ENCODE measurements around the gene EFHC1.
"Not testable (repeated sequence)": the region's sequence is repeated elsewhere in the genome, so short reads cannot be mapped to it uniquely, and the experiment has no call there.

Gene EFHC1

DNA sequence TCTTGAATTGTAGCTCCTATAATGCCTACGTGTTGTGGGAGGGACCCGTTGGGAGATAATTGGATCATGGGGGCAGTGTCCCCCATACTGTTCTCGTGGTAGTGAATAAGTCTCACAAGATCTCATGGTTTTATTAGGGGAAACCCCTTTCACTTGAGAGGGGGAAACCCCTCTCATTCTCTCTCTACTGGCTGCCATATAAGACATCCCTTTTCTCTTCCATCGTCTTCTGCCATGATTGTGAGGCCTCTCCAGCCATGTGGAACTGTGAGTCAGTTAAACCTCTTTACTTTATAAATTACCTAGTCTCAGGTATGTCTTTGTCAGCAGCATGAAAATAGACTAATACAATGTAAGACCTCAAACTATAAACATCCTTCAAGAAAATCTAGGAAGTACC, 35.1 kb upstream of the EFHC1 start:
- H3K27me3 ChIP-seq (ENCODE audit: low read length), result no peaks in the 10 kb centered on the region
- no peaks in the 10 kb centered on the region for H3K9me2 ChIP-seq (replicated peaks; ENCODE audit: insufficient read depth, low read length)
- TF ChIP-seq EZH2phosphoT487 (conservative IDR thresholded peaks at IDR 0.05; ENCODE audit: low read length), result no peak
- TF ChIP-seq, protein P1, sequence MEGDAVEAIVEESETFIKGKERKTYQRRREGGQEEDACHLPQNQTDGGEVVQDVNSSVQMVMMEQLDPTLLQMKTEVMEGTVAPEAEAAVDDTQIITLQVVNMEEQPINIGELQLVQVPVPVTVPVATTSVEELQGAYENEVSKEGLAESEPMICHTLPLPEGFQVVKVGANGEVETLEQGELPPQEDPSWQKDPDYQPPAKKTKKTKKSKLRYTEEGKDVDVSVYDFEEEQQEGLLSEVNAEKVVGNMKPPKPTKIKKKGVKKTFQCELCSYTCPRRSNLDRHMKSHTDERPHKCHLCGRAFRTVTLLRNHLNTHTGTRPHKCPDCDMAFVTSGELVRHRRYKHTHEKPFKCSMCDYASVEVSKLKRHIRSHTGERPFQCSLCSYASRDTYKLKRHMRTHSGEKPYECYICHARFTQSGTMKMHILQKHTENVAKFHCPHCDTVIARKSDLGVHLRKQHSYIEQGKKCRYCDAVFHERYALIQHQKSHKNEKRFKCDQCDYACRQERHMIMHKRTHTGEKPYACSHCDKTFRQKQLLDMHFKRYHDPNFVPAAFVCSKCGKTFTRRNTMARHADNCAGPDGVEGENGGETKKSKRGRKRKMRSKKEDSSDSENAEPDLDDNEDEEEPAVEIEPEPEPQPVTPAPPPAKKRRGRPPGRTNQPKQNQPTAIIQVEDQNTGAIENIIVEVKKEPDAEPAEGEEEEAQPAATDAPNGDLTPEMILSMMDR (IDR thresholded peaks at IDR 0.05; ENCODE audit: insufficient read depth, low read length, poor library complexity, severe bottlenecking), result no peak
- peaks cover 7% of the 10 kb centered on the region; the same call in 1 of the 2 replicates for H3K79me2 ChIP-seq (ENCODE audit: insufficient read depth, low read length)
- no peak overlapping the region for H2AFZ ChIP-seq (ENCODE audit: low read depth, low read length, severe bottlenecking)
- no peak overlapping the region for H3K4me3 ChIP-seq (ENCODE audit: insufficient read depth, low read length, poor library complexity, severe bottlenecking)
- no peak overlapping the region for H3K9ac ChIP-seq (ENCODE audit: low read length)
- no peak overlapping the region for H3K4me2 ChIP-seq (ENCODE audit: low read depth, low read length, poor library complexity, severe bottlenecking)
- H3K9me3 ChIP-seq (ENCODE audit: insufficient read depth, low read length), result no peaks in the 10 kb centered on the region
- H3K27ac ChIP-seq (ENCODE audit: low read depth, low read length), result no peak overlapping the region
- peaks cover 21% of the 10 kb centered on the region for H3F3A ChIP-seq (ENCODE audit: insufficient read depth)
- H4K20me1 ChIP-seq (ENCODE audit: low read depth, low read length), result no peaks in the 10 kb centered on the region
- H3K36me3 ChIP-seq (ENCODE audit: low read length), result peaks cover 10% of the 10 kb centered on the region

DNA sequence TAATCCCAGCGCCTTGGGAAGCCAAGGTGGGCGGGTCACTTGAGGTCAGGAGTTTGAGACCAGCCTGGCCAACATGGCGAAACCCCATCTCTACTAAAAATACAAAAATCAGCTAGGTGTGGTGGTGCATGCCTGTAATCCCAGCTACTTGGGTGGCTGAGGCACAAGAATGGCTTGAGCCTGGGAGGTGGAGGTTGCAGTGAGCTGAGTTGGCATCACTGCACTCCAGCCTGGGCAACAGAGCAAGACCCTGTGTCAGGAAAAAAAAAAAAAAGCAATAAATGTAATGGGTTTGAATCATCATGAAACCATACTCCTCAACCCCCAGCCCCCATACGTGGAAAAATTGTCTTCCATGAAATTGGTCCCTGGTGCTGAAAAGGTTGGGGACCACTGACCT, 32.0 kb upstream of the EFHC1 start:
- H3K4me3 ChIP-seq (ENCODE audit: insufficient read depth, low read length, poor library complexity, severe bottlenecking); H3K9me3 ChIP-seq (ENCODE audit: insufficient read depth, low read length); H3K27me3 ChIP-seq (ENCODE audit: low read length); H3K9ac ChIP-seq (ENCODE audit: low read length); H3K27ac ChIP-seq (ENCODE audit: low read depth, low read length); H3K79me2 ChIP-seq (ENCODE audit: insufficient read depth, low read length); H4K20me1 ChIP-seq (ENCODE audit: low read depth, low read length); H3K9me2 ChIP-seq (replicated peaks; ENCODE audit: insufficient read depth, low read length); H3K4me2 ChIP-seq (ENCODE audit: low read depth, low read length, poor library complexity, severe bottlenecking); H2AFZ ChIP-seq (ENCODE audit: low read depth, low read length, severe bottlenecking); H3K36me3 ChIP-seq (ENCODE audit: low read length): not testable (repeated sequence)
- H3F3A ChIP-seq (ENCODE audit: insufficient read depth), result peaks cover 24% of the 10 kb centered on the region

DNA sequence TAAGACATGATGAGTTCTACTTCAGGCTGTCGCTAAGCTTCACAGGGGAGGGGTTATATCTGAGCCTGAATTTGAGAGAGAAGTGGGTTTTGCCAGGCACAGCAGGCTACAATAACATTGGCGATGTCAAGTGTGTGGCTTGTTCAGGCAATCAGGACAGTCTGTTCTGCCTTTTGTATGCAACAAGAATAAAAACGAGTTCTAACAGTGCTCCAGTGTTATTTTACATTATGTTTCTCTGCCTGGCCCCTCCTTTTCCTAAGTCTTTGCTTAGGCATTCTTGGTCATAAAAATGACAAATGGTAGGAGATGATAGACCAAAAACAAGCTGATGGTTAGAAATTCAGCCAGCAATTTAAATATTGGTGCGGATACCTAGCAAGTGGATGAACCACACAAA, 31.4 kb upstream of the EFHC1 start:
- H3K79me2 ChIP-seq (ENCODE audit: insufficient read depth, low read length), result no peaks in the 10 kb centered on the region
- H2AFZ ChIP-seq (ENCODE audit: low read depth, low read length, severe bottlenecking), result no peak overlapping the region
- H4K20me1 ChIP-seq (ENCODE audit: low read depth, low read length), result no peaks in the 10 kb centered on the region
- no peaks in the 10 kb centered on the region for H3K9me3 ChIP-seq (ENCODE audit: insufficient read depth, low read length)
- no peak overlapping the region for H3K9ac ChIP-seq (ENCODE audit: low read length)
- peak overlapping the region; percentile 80; the same call in 1 of the 2 replicates for H3K27ac ChIP-seq (ENCODE audit: low read depth, low read length)
- H3K4me3 ChIP-seq (ENCODE audit: insufficient read depth, low read length, poor library complexity, severe bottlenecking), result no peak overlapping the region
- H3K9me2 ChIP-seq (replicated peaks; ENCODE audit: insufficient read depth, low read length), result no peaks in the 10 kb centered on the region
- TF ChIP-seq, protein P1 (IDR thresholded peaks at IDR 0.05; ENCODE audit: insufficient read depth, low read length, poor library complexity, severe bottlenecking), result no peak
- no peak for TF ChIP-seq EZH2phosphoT487 (conservative IDR thresholded peaks at IDR 0.05; ENCODE audit: low read length)
- no peaks in the 10 kb centered on the region for H3K27me3 ChIP-seq (ENCODE audit: low read length)
- H3F3A ChIP-seq (ENCODE audit: insufficient read depth), result peaks cover 24% of the 10 kb centered on the region
- H3K36me3 ChIP-seq (ENCODE audit: low read length), result no peaks in the 10 kb centered on the region
- H3K4me2 ChIP-seq (ENCODE audit: low read depth, low read length, poor library complexity, severe bottlenecking), result no peak overlapping the region

DNA sequence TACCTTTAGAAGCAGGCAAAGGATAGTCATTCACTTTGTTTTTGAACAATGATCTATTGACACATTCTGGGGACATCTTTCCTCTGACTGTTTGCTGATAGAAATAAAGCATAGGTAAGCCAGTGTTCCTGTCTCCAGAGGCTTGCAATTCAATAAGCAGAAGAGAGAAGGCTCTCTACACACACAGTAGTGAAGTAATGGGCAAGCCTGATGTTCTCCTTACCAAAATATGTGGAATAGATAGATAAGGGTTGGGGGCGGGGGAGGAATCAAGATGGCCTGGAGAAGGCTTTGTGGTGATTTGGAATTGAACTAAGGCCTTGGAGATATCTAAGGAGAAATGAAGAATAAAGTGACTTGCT, 30.9 kb upstream of the EFHC1 start:
- no peak for TF ChIP-seq EZH2phosphoT487 (conservative IDR thresholded peaks at IDR 0.05; ENCODE audit: low read length)
- TF ChIP-seq, protein P1 (IDR thresholded peaks at IDR 0.05; ENCODE audit: insufficient read depth, low read length, poor library complexity, severe bottlenecking), result no peak
- peak overlapping the region; percentile 52; the same call in 1 of the 2 replicates for H3K9ac ChIP-seq (ENCODE audit: low read length)
- no peak overlapping the region for H3K4me3 ChIP-seq (ENCODE audit: insufficient read depth, low read length, poor library complexity, severe bottlenecking)
- H3K4me2 ChIP-seq (ENCODE audit: low read depth, low read length, poor library complexity, severe bottlenecking), result peak overlapping the region; percentile 65
- H3K27me3 ChIP-seq (ENCODE audit: low read length), result no peaks in the 10 kb centered on the region
- peak overlapping the region; percentile 58 for H2AFZ ChIP-seq (ENCODE audit: low read depth, low read length, severe bottlenecking)
- peaks cover 24% of the 10 kb centered on the region for H3F3A ChIP-seq (ENCODE audit: insufficient read depth)
- peak overlapping the region; percentile 80 for H3K27ac ChIP-seq (ENCODE audit: low read depth, low read length)
- H3K9me2 ChIP-seq (replicated peaks; ENCODE audit: insufficient read depth, low read length), result no peaks in the 10 kb centered on the region
- no peaks in the 10 kb centered on the region for H4K20me1 ChIP-seq (ENCODE audit: low read depth, low read length)
- no peaks in the 10 kb centered on the region for H3K9me3 ChIP-seq (ENCODE audit: insufficient read depth, low read length)
- no peaks in the 10 kb centered on the region for H3K79me2 ChIP-seq (ENCODE audit: insufficient read depth, low read length)
- no peaks in the 10 kb centered on the region for H3K36me3 ChIP-seq (ENCODE audit: low read length)
